Measurements from ENCODE around the gene EEA1.

DNA sequence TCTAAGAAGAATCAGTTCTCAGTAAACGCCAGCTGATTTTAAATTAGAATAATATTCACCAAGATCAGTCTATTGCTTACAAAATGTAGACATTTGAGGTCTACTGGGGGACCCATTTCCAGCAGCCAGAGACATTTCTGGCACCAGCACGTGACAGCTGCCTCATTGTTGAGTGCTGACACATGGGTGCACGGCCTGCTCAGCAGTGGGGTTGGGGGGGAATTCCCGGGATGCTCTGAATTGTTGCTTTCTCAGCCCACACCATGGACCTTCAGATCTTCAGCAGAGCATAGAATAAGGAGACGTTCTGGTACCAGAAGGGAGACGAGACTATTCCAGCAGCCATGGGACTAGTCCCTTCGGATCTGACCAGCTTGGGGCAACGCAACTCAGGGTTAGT is 208.0 kb downstream of the EEA1 start:
- TF ChIP-seq, protein P1, sequence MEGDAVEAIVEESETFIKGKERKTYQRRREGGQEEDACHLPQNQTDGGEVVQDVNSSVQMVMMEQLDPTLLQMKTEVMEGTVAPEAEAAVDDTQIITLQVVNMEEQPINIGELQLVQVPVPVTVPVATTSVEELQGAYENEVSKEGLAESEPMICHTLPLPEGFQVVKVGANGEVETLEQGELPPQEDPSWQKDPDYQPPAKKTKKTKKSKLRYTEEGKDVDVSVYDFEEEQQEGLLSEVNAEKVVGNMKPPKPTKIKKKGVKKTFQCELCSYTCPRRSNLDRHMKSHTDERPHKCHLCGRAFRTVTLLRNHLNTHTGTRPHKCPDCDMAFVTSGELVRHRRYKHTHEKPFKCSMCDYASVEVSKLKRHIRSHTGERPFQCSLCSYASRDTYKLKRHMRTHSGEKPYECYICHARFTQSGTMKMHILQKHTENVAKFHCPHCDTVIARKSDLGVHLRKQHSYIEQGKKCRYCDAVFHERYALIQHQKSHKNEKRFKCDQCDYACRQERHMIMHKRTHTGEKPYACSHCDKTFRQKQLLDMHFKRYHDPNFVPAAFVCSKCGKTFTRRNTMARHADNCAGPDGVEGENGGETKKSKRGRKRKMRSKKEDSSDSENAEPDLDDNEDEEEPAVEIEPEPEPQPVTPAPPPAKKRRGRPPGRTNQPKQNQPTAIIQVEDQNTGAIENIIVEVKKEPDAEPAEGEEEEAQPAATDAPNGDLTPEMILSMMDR (IDR thresholded peaks at IDR 0.05): no peak
- no peak for TF ChIP-seq POLR2A (IDR thresholded peaks at IDR 0.05)
